GM12878 (cell line): Measurements from ENCODE around the gene ODAD2. TPM values are rescaled to one million over a fixed set of nuclear protein-coding genes. Genes with fewer than 3 reads are reported as not detected.

Experiments used
- ATAC-seq: fragments of 200-7000 bp; cut with Tn5 transposase; 3 replicates; pipeline ENCODE4 v1.9.1; 2020; ENCODE audit warnings: mild to moderate bottlenecking, moderate library complexity
- BruUV-seq: library from RNA; stranded (reverse); fragments of 400-500 nt; replicated peaks from 2 replicates; lab custom pipeline; 2021; lab: Mats Ljungman, UMichigan
- CTCF ChIA-PET: fragments of 300-600 bp; sonication (Branson Sonifier 250); formaldehyde crosslinking; extraction: SDS; loops from one replicate; lab custom pipeline; 2021; ENCODE audit warnings: inconsistent platforms; lab: Yijun Ruan, JAX
- POLR2A ChIA-PET: fragments of 350-600 bp; formaldehyde crosslinking; extraction: SDS; loops from one replicate; lab custom pipeline; 2021; ENCODE audit warnings: inconsistent platforms; lab: Charles Lee
- RAD21 ChIA-PET: fragments of 300-600 bp; sonication (Branson Sonifier 250); formaldehyde crosslinking; loops from one replicate; lab custom pipeline; 2023; ENCODE audit warnings: antibody characterized with exemption; ENCODE audit not compliant: unreplicated experiment; lab: Charles Lee
- SMC1A ChIA-PET: fragments of 300-600 bp; sonication (Branson Sonifier 250); formaldehyde crosslinking; loops from one replicate; lab custom pipeline; 2023; ENCODE audit not compliant: unreplicated experiment, uncharacterized antibody; lab: Charles Lee
- DNase-seq: peaks from one replicate; pipeline ENCODE4 v3.0.0-alpha.2; 2011; ENCODE audit warnings: low read depth, low spot score
- FAIRE-seq: peaks from 3 replicates; lab custom pipeline; 2011; peaks lifted over from hg19 to GRCh38; lab: Jason Lieb, UNC
- H2AFZ ChIP-seq: 2 replicates; pipeline ENCODE4 v1.6.0; 2011; ENCODE audit warnings: low read depth, low read length, control low read depth; ENCODE audit not compliant: control insufficient read depth
- H3K27ac ChIP-seq: 2 replicates; pipeline ENCODE4 v1.5.1; 2011; ENCODE audit warnings: control low read depth; ENCODE audit not compliant: control insufficient read depth, insufficient read depth
- H3K27me3 ChIP-seq, 2 experiments: replicated peaks in 1 of 2; 2 replicates each; pipeline versions ENCODE4 v1.6.0 to v1.6.1; 2011; ENCODE audit warnings: low read length in 1 of 2; ENCODE audit not compliant: control insufficient read depth in 2 of 2, insufficient read depth in 2 of 2
- H3K36me3 ChIP-seq, 2 experiments: 2 replicates each; pipeline ENCODE4 v1.5.1; 2011; ENCODE audit warnings: low read length in 1 of 2; ENCODE audit not compliant: control insufficient read depth in 2 of 2, insufficient read depth in 2 of 2
- H3K4me1 ChIP-seq: 2 replicates; pipeline ENCODE4 v1.6.1; 2011; ENCODE audit warnings: mild to moderate bottlenecking, low read length, moderate library complexity, mixed read lengths; ENCODE audit not compliant: control insufficient read depth, insufficient read depth
- H3K4me2 ChIP-seq: 2 replicates; pipeline ENCODE4 v1.6.0; 2011; ENCODE audit warnings: control low read depth; ENCODE audit not compliant: control insufficient read depth, insufficient read depth
- H3K4me3 ChIP-seq: fragments of 200-600 bp; sonication (generic); 2 replicates; pipeline ENCODE4 v1.5.1; 2016
- H3K79me2 ChIP-seq: 2 replicates; pipeline ENCODE4 v1.6.0; 2011; ENCODE audit warnings: low read length; ENCODE audit not compliant: control insufficient read depth, insufficient read depth
- H3K9ac ChIP-seq: 2 replicates; pipeline ENCODE4 v1.8.0; 2011; ENCODE audit warnings: low read length, control low read depth, mixed read lengths; ENCODE audit not compliant: control insufficient read depth, insufficient read depth
- H3K9me3 ChIP-seq: replicated peaks from 3 replicates; pipeline ENCODE4 v1.5.1; 2011; ENCODE audit warnings: mild to moderate bottlenecking, low read length; ENCODE audit not compliant: control insufficient read depth, insufficient read depth
- H4K20me1 ChIP-seq: 2 replicates; pipeline ENCODE4 v1.6.0; 2011; ENCODE audit not compliant: control insufficient read depth, insufficient read depth
- ATF7 ChIP-seq: fragments of 450-650 bp; IDR thresholded peaks from 2 replicates; pipeline ENCODE4 v1.6.1; 2016; ENCODE audit warnings: low read depth, mild to moderate bottlenecking
- HDAC2 ChIP-seq: fragments of 200-600 bp; sonication (generic); IDR thresholded peaks from 2 replicates; pipeline ENCODE4 v1.6.1; 2017
- RBBP5 ChIP-seq: fragments of 200-600 bp; sonication (generic); conservative IDR thresholded peaks from 2 replicates; pipeline ENCODE4 v1.6.1; 2016
- RUNX3 ChIP-seq: IDR thresholded peaks from 2 replicates; pipeline ENCODE4 v1.6.1; 2012; ENCODE audit warnings: low read length, inconsistent platforms
- TCF7 ChIP-seq: IDR thresholded peaks from 2 replicates; pipeline ENCODE4 v1.6.1; 2014; ENCODE audit warnings: antibody characterized with exemption, borderline replicate concordance
- ZNF207 ChIP-seq: fragments of 450-650 bp; IDR thresholded peaks from 2 replicates; pipeline ENCODE4 v1.6.1; 2014; ENCODE audit warnings: antibody characterized with exemption, mild to moderate bottlenecking, borderline replicate concordance
- WGBS: methylation state at CpG from one replicate; pipeline ENCODE4 v1.1.6; 2016; ENCODE audit warnings: low lambda C conversion rate; ENCODE audit not compliant: insufficient replicate concordance, insufficient coverage; ENCODE audit errors: missing lambda C conversion rate; 5-methylcytosine and 5-hydroxymethylcytosine counted together
- in situ Hi-C: fragments of 300-500 bp; cut with MboI; formaldehyde crosslinking; loops from 9 replicates; pipeline ENCODE4 v1.14.3; 2018; ENCODE audit warnings: mixed read lengths
- intact Hi-C: fragments of 100-400 bp; cut with micrococcal nuclease; formaldehyde crosslinking; loops from one replicate; pipeline ENCODE4 v1.14.2; 2022; ENCODE audit not compliant: unreplicated experiment
- polyA plus RNA-seq, 11 experiments: library from polyadenylated mRNA; depleted of rRNA in 4 of 11; unstranded in 6 of 11; stranded (reverse) in 5 of 11; fragments of >200 nt; fragmentation: Nextera tagmentation in 4 of 11; fragmentation: Illumina TruSeq in 1 of 11; extraction: Ambion mirVana in 4 of 11; extraction: Trizol in 1 of 11; gene quantifications; 1 replicate in 1 of 11; 2 replicates in 10 of 11; pipeline versions ENCODE4 v1.2.1 to v1.2.3, GENCODE V29; 2011 to 2016; ENCODE audit warnings: inconsistent platforms in 2 of 11, missing spikeins in 2 of 11, low read depth in 1 of 11
- total RNA-seq, 4 experiments: library from RNA; depleted of rRNA in 3 of 4; stranded (reverse); fragments of >200 nt in 3 of 4; fragmentation: Illumina TruSeq in 1 of 4; extraction: Trizol in 1 of 4; gene quantifications; 2 replicates each; pipeline versions ENCODE4 v1.2.1 to v1.2.3, GENCODE V29; 2013 to 2021

The ODAD2 gene
- total and polyA plus RNA-seq, 10 of the 15 experiments (the other 5 are each of a cell fraction or from before 2014, with no cell fraction given), result not detected

DNA sequence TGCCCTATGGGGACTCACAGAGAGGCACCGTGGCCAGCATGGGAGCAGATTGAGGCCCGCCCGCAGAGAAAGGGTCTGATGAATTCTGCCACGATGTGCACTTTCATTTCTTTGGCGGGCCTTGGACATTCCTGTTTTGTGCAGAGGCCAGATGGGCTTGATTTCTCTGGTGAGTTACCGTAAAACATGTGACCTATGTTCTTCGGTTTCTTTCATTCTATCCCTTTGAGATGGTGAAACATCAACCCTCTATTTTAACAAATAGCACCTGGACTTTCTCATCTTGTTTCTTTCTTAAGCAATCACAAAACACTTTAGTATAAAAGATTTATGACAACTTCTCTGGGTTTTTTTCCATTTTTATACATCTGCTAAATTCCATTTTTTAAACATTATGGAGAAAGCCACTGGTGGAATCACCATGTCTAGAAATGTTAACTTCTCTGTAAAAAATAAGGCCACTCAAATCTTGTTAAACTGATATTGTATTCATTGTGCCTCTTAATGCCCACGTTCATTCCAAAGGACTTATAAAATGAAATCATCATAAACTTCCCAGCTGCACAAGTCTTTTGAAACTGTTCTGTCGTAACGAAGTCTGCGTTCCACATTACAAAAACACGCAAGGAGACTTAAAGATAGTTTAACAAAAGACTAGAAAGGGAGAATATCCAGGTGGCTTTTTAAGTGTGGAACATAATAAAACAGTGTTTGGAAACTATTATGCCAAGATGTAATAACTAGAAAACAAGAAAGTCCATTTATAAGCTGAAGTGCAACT is 21.4 kb upstream of the ODAD2 start:
- no peaks in the 10 kb centered on the region for H4K20me1 ChIP-seq
- SMC1A ChIA-PET, result no interaction called here
- no peaks in the 10 kb centered on the region for H3K79me2 ChIP-seq
- no peak overlapping the region for H2AFZ ChIP-seq
- H3K27me3 ChIP-seq, result no peaks in the 10 kb centered on the region
- DNase-seq (no peak), FAIRE-seq (no peak)
- no peak overlapping the region for H3K4me3 ChIP-seq
- TF ChIP-seq ATF7 (no peak), RBBP5 (no peak), HDAC2 (no peak)
- TF ChIP-seq, all 136 proteins: peak for 0
- H3K9me3 ChIP-seq, result no peaks in the 10 kb centered on the region
- in situ Hi-C loops, result no loop called here
- ChIA-PET POLR2A (no interaction called here), CTCF (no interaction called here), RAD21 (no interaction called here)
- WGBS, result 39% methylated on average over 12 of the region's 12 CpGs
- no peak overlapping the region for H3K9ac ChIP-seq
- no peaks in the 10 kb centered on the region for H3K4me1 ChIP-seq
- no peak overlapping the region for H3K4me2 ChIP-seq
- intact Hi-C loops, result no loop called here
- no peaks in the 10 kb centered on the region for H3K36me3 ChIP-seq
- no TSS peak for BruUV-seq
- H3K27ac ChIP-seq, result no peak overlapping the region
- no peak for ATAC-seq

DNA sequence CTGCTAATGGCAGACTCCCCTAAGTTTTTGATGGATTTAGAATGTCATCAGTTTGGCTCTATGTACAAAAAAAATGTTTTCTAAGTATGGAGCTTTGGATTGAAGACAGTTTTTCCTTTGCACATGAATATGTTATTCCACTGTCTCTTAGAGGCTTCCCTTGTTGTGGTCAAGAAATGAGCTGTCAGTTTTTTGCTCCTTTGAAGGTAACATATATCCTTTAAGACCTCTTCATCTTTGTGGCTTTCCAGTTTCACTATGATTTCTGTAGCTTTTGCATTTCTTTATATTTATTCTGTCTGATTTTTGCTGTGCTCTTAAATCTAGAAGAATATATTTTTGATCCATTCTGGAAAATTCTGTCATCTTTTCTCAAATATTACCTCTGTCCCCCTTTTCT is 15.8 kb upstream of the ODAD2 start:
- Histone ChIP-seq H3K9ac (no peak overlapping the region), H3K27ac (no peak overlapping the region), H3K36me3 (no peaks in the 10 kb centered on the region), H4K20me1 (no peaks in the 10 kb centered on the region), H3K4me2 (no peak overlapping the region), H3K4me1 (no peaks in the 10 kb centered on the region), H3K27me3 (no peaks in the 10 kb centered on the region), H3K9me3 (no peaks in the 10 kb centered on the region), H2AFZ (no peak overlapping the region), H3K4me3 (no peak overlapping the region), H3K79me2 (no peaks in the 10 kb centered on the region)
- no TSS peak for BruUV-seq
- in situ Hi-C loops, result no loop called here
- intact Hi-C loops, result no loop called here
- FAIRE-seq (no peak), ATAC-seq (no peak), DNase-seq (no peak)
- ChIA-PET CTCF (no interaction called here), RAD21 (no interaction called here), SMC1A (interaction anchor here (0.6 kb wide), 1 partner anchor 1548 kb away, joined by 3 read pairs; no protein-coding TSS in a partner anchor), POLR2A (no interaction called here)
- TF ChIP-seq TCF7, result 0 out of 2 replicates have a peak, but pooled peaks have one; percentile 25
- no peak for TF ChIP-seq ZNF207
- TF ChIP-seq RUNX3, result peak; percentile 59
